HepG2 (cell line): ENCODE data around the gene AMIGO3.

Experiments used
- ATRX ChIP-seq: sonication (generic); formaldehyde crosslinking; IDR thresholded peaks from 2 replicates; pipeline ENCODE4 v1.4.0; 2020; ENCODE audit warnings: missing genetic modification reagents, borderline replicate concordance
- E2F1 ChIP-seq: sonication (generic); formaldehyde crosslinking; IDR thresholded peaks from 2 replicates; pipeline ENCODE4 v1.5.0; 2020; ENCODE audit warnings: missing genetic modification reagents
- POLR2A ChIP-seq, 2 experiments: IDR thresholded peaks; 2 replicates each; pipeline ENCODE4 v1.6.1; 2011; ENCODE audit warnings: low read depth in 2 of 2, low read length in 2 of 2, mild to moderate bottlenecking in 1 of 2, moderate library complexity in 1 of 2; ENCODE audit not compliant: insufficient read depth in 1 of 2
- POLR2AphosphoS5 ChIP-seq: IDR thresholded peaks from 2 replicates; pipeline ENCODE4 v1.6.1; 2012; ENCODE audit warnings: low read depth, low read length
- ZNF274 ChIP-seq: sonication (generic); formaldehyde crosslinking; IDR thresholded peaks from 2 replicates; pipeline ENCODE4 v1.5.1; 2020; ENCODE audit warnings: mild to moderate bottlenecking, missing genetic modification reagents

- TF ChIP-seq E2F1 (CRISPR knock-in tag) (peak; percentile 92), ZNF274 (CRISPR knock-in tag) (peak; percentile 84; the same call in 1 of the 2 replicates), ATRX (no peak), POLR2A (IDR thresholded peaks at IDR 0.05; ENCODE audit: insufficient read depth in 1 of 2, low read depth in 2 of 2, low read length in 2 of 2) (peak in 1 of 2 experiments; percentile 16; a peak in 2 of 4 replicates), POLR2AphosphoS5 (peak; percentile 59)
Measured at GRCh38 chr3:49723628-49724551, 4.4 kb upstream of the AMIGO3 start, which contains the start of gene GMPPB.
